Fibroblast of skin of abdomen (primary cell): ENCODE measurements around the gene GABRB3.
"Not testable (repeated sequence)": the region's sequence is repeated elsewhere in the genome, so short reads cannot be mapped to it uniquely, and the experiment has no call there.

Source experiments
- DNase-seq: peaks from one replicate; pipeline ENCODE4 v3.0.0-alpha.2; 2013

The GABRB3 gene

GRCh38 chr15:26736502-26737248, 36.2 kb downstream of the GABRB3 start:
- DNase-seq, result no peak

GRCh38 chr15:26731965-26732364, 40.9 kb downstream of the GABRB3 start:
- no peak for DNase-seq

GRCh38 chr15:26729581-26729980, 43.3 kb downstream of the GABRB3 start:
- no peak for DNase-seq

GRCh38 chr15:26729030-26729429, 43.8 kb downstream of the GABRB3 start:
- no peak for DNase-seq

GRCh38 chr15:26724381-26725150, 48.3 kb downstream of the GABRB3 start:
- no peak for DNase-seq

- DNase-seq, result no peak
Observed at GRCh38 chr15:26722621-26723160, 50.2 kb downstream of the GABRB3 start.

GRCh38 chr15:26721232-26721967, 51.5 kb downstream of the GABRB3 start:
- DNase-seq, result no peak

- DNase-seq, result no peak
Observed at GRCh38 chr15:26720546-26720945, 52.3 kb downstream of the GABRB3 start.

GRCh38 chr15:26719866-26720265, 53.0 kb downstream of the GABRB3 start:
- not testable (repeated sequence) for DNase-seq

- DNase-seq, result no peak
Observed at GRCh38 chr15:26716069-26716468, 56.8 kb downstream of the GABRB3 start.

- no peak for DNase-seq
Observed at GRCh38 chr15:26713498-26713897, 59.4 kb downstream of the GABRB3 start.

GRCh38 chr15:26712335-26712734, 60.5 kb downstream of the GABRB3 start:
- no peak for DNase-seq

GRCh38 chr15:26711445-26711844, 61.4 kb downstream of the GABRB3 start:
- DNase-seq, result no peak

- DNase-seq, result no peak
Observed at GRCh38 chr15:26702381-26702780, 70.5 kb downstream of the GABRB3 start.

GRCh38 chr15:26698555-26698954, 74.3 kb downstream of the GABRB3 start:
- no peak for DNase-seq

GRCh38 chr15:26697913-26698312, 75.0 kb downstream of the GABRB3 start:
- DNase-seq, result no peak

GRCh38 chr15:26691249-26691648, 81.6 kb downstream of the GABRB3 start:
- no peak for DNase-seq

- no peak for DNase-seq
Observed at GRCh38 chr15:26690778-26691177, 82.1 kb downstream of the GABRB3 start.

GRCh38 chr15:26689462-26689861, 83.4 kb downstream of the GABRB3 start:
- no peak for DNase-seq

- no peak for DNase-seq
Observed at GRCh38 chr15:26686547-26687187, 86.2 kb downstream of the GABRB3 start.

GRCh38 chr15:26682598-26683164, 90.2 kb downstream of the GABRB3 start:
- DNase-seq, result no peak

- no peak for DNase-seq
Observed at GRCh38 chr15:26679927-26680326, 92.9 kb downstream of the GABRB3 start.
